ENCODE data around the gene RNF207. TPM values are rescaled to one million over a fixed set of nuclear protein-coding genes. Genes with fewer than 3 reads are reported as not detected.

RNF207 gene
- total RNA-seq, 2 donors from 2014 or later, result 25.2 to 52.4 TPM

- Histone ChIP-seq H3K9me3 (no peaks in the 10 kb centered on the region), H3K4me1 (peaks cover 20% of the 10 kb centered on the region), H3K36me3 (replicated peaks in 1 of 2; ENCODE audit: insufficient read depth in 1 of 2, low read depth in 2 of 2) (no peaks in the 10 kb centered on the region), H3K4me3 (no peak overlapping the region), H3K27ac (no peak overlapping the region), H3K27me3 (peaks cover 4 to 32% of the 10 kb centered on the region in 2 donors)
- ATAC-seq (no peak), DNase-seq (no peak)
- WGBS, 2 donors, result 39 to 41% methylated on average over 7 of the region's 7 CpGs
- TF ChIP-seq, protein P1, sequence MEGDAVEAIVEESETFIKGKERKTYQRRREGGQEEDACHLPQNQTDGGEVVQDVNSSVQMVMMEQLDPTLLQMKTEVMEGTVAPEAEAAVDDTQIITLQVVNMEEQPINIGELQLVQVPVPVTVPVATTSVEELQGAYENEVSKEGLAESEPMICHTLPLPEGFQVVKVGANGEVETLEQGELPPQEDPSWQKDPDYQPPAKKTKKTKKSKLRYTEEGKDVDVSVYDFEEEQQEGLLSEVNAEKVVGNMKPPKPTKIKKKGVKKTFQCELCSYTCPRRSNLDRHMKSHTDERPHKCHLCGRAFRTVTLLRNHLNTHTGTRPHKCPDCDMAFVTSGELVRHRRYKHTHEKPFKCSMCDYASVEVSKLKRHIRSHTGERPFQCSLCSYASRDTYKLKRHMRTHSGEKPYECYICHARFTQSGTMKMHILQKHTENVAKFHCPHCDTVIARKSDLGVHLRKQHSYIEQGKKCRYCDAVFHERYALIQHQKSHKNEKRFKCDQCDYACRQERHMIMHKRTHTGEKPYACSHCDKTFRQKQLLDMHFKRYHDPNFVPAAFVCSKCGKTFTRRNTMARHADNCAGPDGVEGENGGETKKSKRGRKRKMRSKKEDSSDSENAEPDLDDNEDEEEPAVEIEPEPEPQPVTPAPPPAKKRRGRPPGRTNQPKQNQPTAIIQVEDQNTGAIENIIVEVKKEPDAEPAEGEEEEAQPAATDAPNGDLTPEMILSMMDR (IDR thresholded peaks at IDR 0.05), result no peak
- TF ChIP-seq POLR2A (IDR thresholded peaks at IDR 0.05), result no peak
- intact Hi-C loops (cut with DNase I), result no loop called here
These were observed 33.4 kb downstream of the RNF207 start for GRCh38 chr1:6239213-6239752.

GRCh38 chr1:6239950-6240768, 34.2 kb downstream of the RNF207 start:
- TF ChIP-seq, protein P1 (IDR thresholded peaks at IDR 0.05), result no peak
- no peak for TF ChIP-seq POLR2A (IDR thresholded peaks at IDR 0.05)
- Histone ChIP-seq H3K4me1 (peaks cover 13% of the 10 kb centered on the region), H3K36me3 (replicated peaks in 1 of 2; ENCODE audit: insufficient read depth in 1 of 2, low read depth in 2 of 2) (no peaks in the 10 kb centered on the region), H3K27ac (no peak overlapping the region), H3K9me3 (no peaks in the 10 kb centered on the region), H3K27me3 (peaks cover 4 to 35% of the 10 kb centered on the region in 2 donors), H3K4me3 (no peak overlapping the region)
- WGBS, 2 donors, result 60 to 74% methylated on average over 17 of the region's 17 CpGs
- intact Hi-C loops (cut with DNase I), result loop anchor here (10.0 kb wide), 1 partner anchor 185 kb away; no protein-coding TSS in a partner anchor
- DNase-seq (no peak), ATAC-seq (no peak)

- no peak for TF ChIP-seq POLR2A (IDR thresholded peaks at IDR 0.05)
- TF ChIP-seq, protein P1 (IDR thresholded peaks at IDR 0.05), result no peak
- Histone ChIP-seq H3K27me3 (peaks cover 4 to 46% of the 10 kb centered on the region in 2 donors), H3K36me3 (replicated peaks in 1 of 2; ENCODE audit: insufficient read depth in 1 of 2, low read depth in 2 of 2) (no peaks in the 10 kb centered on the region), H3K4me3 (no peak overlapping the region), H3K27ac (no peak overlapping the region), H3K9me3 (no peaks in the 10 kb centered on the region), H3K4me1 (peaks cover 22% of the 10 kb centered on the region)
- DNase-seq, result no peak
- intact Hi-C loops (cut with DNase I), result loop anchor here (10.0 kb wide), 1 partner anchor 186 kb away; no protein-coding TSS in a partner anchor
- WGBS, 2 donors, result 26 to 27% methylated on average over 23 to 33 of the region's 33 CpGs
- no peak for ATAC-seq
These were observed 35.4 kb downstream of the RNF207 start for GRCh38 chr1:6241107-6241886.

GRCh38 chr1:6241887-6242740, 36.2 kb downstream of the RNF207 start:
- no peaks in the 10 kb centered on the region for H3K36me3 ChIP-seq (replicated peaks in 1 of 2; ENCODE audit: insufficient read depth in 1 of 2, low read depth in 2 of 2)
- ATAC-seq (no peak), DNase-seq (no peak)
- H3K4me3 ChIP-seq, result no peak overlapping the region
- 2 to 9% methylated on average over 4 to 76 of the region's 99 CpGs for WGBS, 2 donors
- TF ChIP-seq, protein P1 (IDR thresholded peaks at IDR 0.05), result no peak
- no peak for TF ChIP-seq POLR2A (IDR thresholded peaks at IDR 0.05)
- H3K27ac ChIP-seq, result no peak overlapping the region
- H3K9me3 ChIP-seq, result no peaks in the 10 kb centered on the region
- peaks cover 4 to 49% of the 10 kb centered on the region in 2 donors for H3K27me3 ChIP-seq
- peaks cover 29% of the 10 kb centered on the region for H3K4me1 ChIP-seq
- intact Hi-C loops (cut with DNase I), result loop anchor here (10.0 kb wide), 1 partner anchor 187 kb away; no protein-coding TSS in a partner anchor
